Mucosa of descending colon (tissue), 3 donors: ENCODE data around the gene PCK2. TPM values are rescaled to one million over a fixed set of nuclear protein-coding genes. Genes with fewer than 3 reads are reported as not detected.

Source experiments
- ATAC-seq: fragments of 200-7000 bp; cut with Tn5 transposase; one replicate; pipeline ENCODE4 v1.9.1; 2020; ENCODE audit warnings: mild to moderate bottlenecking, moderate library complexity
- DNase-seq, 3 donors: peaks; one replicate each; pipeline ENCODE4 v3.0.0-alpha.2; 2020
- H3K36me3 ChIP-seq: fragments of 200-600 bp; one replicate; pipeline ENCODE4 v1.8.0; 2021; ENCODE audit warnings: low read depth, mild to moderate bottlenecking
- H3K4me1 ChIP-seq: fragments of 200-600 bp; one replicate; pipeline ENCODE4 v1.8.0; 2021; ENCODE audit warnings: low read depth, mild to moderate bottlenecking
- H3K4me3 ChIP-seq: fragments of 200-600 bp; one replicate; pipeline ENCODE4 v1.8.0; 2021; ENCODE audit warnings: mild to moderate bottlenecking
- H3K9me3 ChIP-seq: fragments of 200-600 bp; one replicate; pipeline ENCODE4 v1.8.0; 2021; ENCODE audit warnings: mild to moderate bottlenecking
- CTCF ChIP-seq: fragments of 200-600 bp; IDR thresholded peaks from one replicate; pipeline ENCODE4 v1.8.0; 2022; ENCODE audit warnings: antibody characterized with exemption, mild to moderate bottlenecking
- intact Hi-C, 2 donors: fragments of 100-400 bp; cut with DNase I in 1 of 2; cut with micrococcal nuclease in 1 of 2; formaldehyde crosslinking; loops; one replicate each; pipeline versions ENCODE4 v1.11.0 to v1.11.1; 2022; cut with DNase I, micrococcal nuclease
- total RNA-seq, 3 donors: library from RNA; stranded (reverse); fragmentation: NEBNext Ultra II Directional in 2 of 3; extraction: Animal tissue kit (Norgen Biotek cat#: 25700) in 2 of 3; gene quantifications; one replicate each; pipeline versions ENCODE4 v1.2.1 to v1.2.4, GENCODE V29; 2021 to 2023
- donor health status: DM: no; HTN: no; CAD: no; lungs with moderate emphysema.
- donor health status: DM: no; HTN: no; CAD: no.
- donor health status: DM: no; HTN: yes; CAD: no.

The PCK2 gene
- total RNA-seq, 3 donors from 2014 or later: 64.7 to 150 (median 150) TPM

- no peak for TF ChIP-seq CTCF
- intact Hi-C loops: loop anchor here in 1 of 2 donors (10.0 kb wide), 1 partner anchor 48 kb away; no protein-coding TSS in a partner anchor
- Histone ChIP-seq H3K36me3 (no peaks in the 10 kb centered on the region), H3K4me3 (no peak overlapping the region), H3K4me1 (peaks cover 14% of the 10 kb centered on the region), H3K9me3 (no peaks in the 10 kb centered on the region)
- no peak for ATAC-seq
- DNase-seq: peak in 1 of 3 donors; percentile 18
Measured at GRCh38 chr14:24056800-24057184, 37.3 kb upstream of the PCK2 start.

GRCh38 chr14:24057271-24057670 lies 36.8 kb upstream of the PCK2 start:
- Histone ChIP-seq H3K4me3 (no peak overlapping the region), H3K36me3 (no peaks in the 10 kb centered on the region), H3K4me1 (peaks cover 15% of the 10 kb centered on the region), H3K9me3 (no peaks in the 10 kb centered on the region)
- ATAC-seq (no peak), DNase-seq (peak in 1 of 3 donors; percentile 21)
- intact Hi-C loops: loop anchor here in 1 of 2 donors (10.0 kb wide), 1 partner anchor 48 kb away; no protein-coding TSS in a partner anchor
- TF ChIP-seq CTCF: no peak

- no peaks in the 10 kb centered on the region for H3K36me3 ChIP-seq
- intact Hi-C loops: loop anchor here (1.0 to 10.0 kb wide), 2 partner anchors 32 to 47 kb away; no protein-coding TSS in a partner anchor
- H3K9me3 ChIP-seq: no peaks in the 10 kb centered on the region
- TF ChIP-seq CTCF: no peak
- DNase-seq (peak in 2 of 3 donors; percentile 34 to 54), ATAC-seq (no peak)
- no peak overlapping the region for H3K4me3 ChIP-seq
- H3K4me1 ChIP-seq: peaks cover 9% of the 10 kb centered on the region
Measured at GRCh38 chr14:24057867-24058259, 36.2 kb upstream of the PCK2 start.

- intact Hi-C loops: loop anchor here (1.0 to 10.0 kb wide), 2 partner anchors 32 to 46 kb away; no protein-coding TSS in a partner anchor
- TF ChIP-seq CTCF: peak; percentile 64
- ATAC-seq: peak; percentile 88
Measured at GRCh38 chr14:24058260-24058950, 35.7 kb upstream of the PCK2 start.

GRCh38 chr14:24058951-24059475 lies 35.1 kb upstream of the PCK2 start:
- Histone ChIP-seq H3K9me3 (no peaks in the 10 kb centered on the region), H3K4me3 (no peak overlapping the region), H3K4me1 (peaks cover 9% of the 10 kb centered on the region), H3K36me3 (no peaks in the 10 kb centered on the region)
- DNase-seq: peak in 2 of 3 donors; percentile 29 to 44
- no peak for TF ChIP-seq CTCF
- intact Hi-C loops: loop anchor here (1.0 to 10.0 kb wide), 2 partner anchors 31 to 46 kb away; no protein-coding TSS in a partner anchor
- ATAC-seq: no peak

More at GRCh38 chr14:24058260-24058950, 35.7 kb upstream of the PCK2 start:
- Histone ChIP-seq H3K9me3 (no peaks in the 10 kb centered on the region), H3K4me3 (no peak overlapping the region), H3K4me1 (peaks cover 9% of the 10 kb centered on the region), H3K36me3 (no peaks in the 10 kb centered on the region)
- peak; percentile 34 to 91 (median 62) for DNase-seq
